ENCODE measurements around the gene ZNRF3.
"Not testable (repeated sequence)": the region's sequence is repeated elsewhere in the genome, so short reads cannot be mapped to it uniquely, and the experiment has no call there.

The ZNRF3 gene

DNA sequence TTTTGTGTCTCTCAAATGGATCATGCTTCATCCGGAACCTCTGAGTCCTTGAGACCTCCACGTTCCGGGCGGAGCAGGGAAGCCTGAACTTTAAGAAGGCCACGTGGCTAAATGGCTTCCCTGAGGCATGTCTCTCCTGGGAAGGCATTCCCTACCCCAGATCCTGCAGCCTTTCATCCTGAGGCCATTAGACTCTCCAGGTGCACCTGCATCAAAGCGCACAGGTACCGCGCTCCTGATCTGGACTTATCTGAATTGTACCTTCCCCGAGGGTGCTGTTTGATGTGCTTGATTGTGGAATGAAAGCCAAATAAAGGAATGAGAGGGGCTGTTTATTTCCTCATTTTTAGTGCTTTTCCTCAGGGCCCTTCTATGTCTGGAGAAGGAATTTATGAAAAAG, 155.8 kb downstream of the ZNRF3 start:
- no peak for DNase-seq (ENCODE audit: low read depth)

- DNase-seq (ENCODE audit: low read depth) = not testable (repeated sequence)
Observed at GRCh38 chr22:29039684-29040083, 156.3 kb downstream of the ZNRF3 start.

DNA sequence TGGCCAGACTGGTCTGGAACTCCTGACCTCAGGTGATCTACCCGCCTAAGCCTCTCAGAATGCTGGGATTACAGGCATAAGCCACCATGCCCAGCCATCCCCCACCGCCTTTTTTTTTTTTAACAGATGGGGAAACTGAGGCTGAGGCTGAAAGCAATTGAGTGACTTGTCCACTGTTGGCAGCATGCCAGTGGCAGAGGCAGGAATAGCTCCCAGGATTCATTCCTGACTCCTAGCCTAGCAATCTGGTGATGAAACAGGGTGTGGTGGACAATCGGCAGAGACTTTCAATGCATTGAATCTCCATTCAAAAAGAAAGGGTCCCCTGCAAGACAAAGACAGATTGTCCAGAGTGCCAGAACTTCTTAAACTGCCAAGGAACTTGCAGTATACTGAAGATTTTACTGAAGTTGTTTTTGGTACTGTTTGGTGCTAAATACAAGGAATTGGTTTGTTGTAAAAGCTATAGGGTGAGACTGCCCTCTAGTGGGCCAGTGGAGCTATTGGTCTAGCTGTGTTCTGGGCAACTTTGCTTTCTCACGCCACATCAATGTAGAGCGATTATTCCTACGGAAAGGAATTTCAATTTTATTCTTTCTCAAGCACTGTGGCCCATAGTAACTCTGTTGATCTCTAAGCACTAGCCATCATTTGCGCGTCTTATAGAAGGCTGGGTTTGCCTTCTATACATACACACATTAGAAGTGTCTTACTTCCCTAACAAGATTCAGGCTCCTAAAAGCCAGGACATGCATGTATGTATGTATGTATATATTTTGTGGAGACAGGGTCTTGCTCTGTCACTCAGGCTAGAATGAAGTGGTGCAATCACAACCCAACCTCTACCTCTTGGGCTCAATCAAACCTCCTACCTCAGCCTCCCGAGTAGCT, 157.3 kb downstream of the ZNRF3 start:
- peak; percentile 81 for DNase-seq (ENCODE audit: low read depth)

DNA sequence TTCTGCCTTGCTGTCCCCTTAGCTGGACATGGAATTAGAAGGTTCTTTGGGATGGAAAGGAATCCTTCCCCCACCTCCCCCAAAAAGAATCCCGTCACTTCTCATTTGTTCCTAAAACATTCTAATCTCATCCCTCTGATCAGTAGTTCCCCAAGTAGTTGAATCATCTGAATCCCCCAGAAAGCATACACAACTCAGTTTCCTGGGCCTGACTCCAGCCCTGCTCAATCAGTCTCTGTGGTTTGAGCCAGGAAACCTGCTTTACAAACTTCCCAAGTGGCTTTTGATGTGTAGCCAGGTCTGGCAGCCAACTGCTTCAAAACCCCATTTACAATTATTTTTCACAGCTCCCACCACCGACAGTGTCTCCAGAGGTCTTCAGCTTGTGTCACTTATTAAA, 158.0 kb downstream of the ZNRF3 start:
- DNase-seq (ENCODE audit: low read depth) = no peak

DNA sequence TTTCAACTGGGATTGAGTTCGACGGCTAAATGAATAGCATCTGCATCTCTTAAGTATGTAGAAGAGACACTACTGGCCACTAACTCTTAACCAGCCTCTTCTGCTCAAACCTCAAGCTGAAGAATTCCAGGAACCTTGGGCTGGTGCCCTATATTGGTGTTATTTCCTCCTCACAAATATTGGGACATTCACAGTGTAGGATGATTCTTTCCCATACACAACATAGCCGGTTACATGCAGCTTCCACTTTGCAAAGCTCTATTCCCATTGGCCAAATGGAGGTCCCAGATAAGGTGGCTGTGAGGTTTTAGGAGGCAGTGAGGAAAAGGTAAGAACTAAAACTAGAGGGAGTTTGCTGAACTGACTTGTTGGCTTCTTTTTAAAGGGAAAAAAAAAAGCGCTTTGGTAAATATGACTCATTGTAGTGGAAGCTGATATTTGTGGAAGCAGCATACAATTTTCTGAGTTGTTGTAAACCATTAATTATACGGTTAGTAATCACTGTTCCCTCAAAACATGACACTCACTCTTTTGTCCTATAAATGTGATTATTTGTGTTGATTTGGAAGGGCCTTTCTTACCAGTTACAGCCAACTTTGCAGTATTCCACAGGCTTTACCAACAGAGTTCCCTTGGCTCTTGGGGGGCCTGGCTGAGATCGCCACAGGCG, 160.7 kb downstream of the ZNRF3 start:
- peak; percentile 32 for DNase-seq (ENCODE audit: low read depth)

DNA sequence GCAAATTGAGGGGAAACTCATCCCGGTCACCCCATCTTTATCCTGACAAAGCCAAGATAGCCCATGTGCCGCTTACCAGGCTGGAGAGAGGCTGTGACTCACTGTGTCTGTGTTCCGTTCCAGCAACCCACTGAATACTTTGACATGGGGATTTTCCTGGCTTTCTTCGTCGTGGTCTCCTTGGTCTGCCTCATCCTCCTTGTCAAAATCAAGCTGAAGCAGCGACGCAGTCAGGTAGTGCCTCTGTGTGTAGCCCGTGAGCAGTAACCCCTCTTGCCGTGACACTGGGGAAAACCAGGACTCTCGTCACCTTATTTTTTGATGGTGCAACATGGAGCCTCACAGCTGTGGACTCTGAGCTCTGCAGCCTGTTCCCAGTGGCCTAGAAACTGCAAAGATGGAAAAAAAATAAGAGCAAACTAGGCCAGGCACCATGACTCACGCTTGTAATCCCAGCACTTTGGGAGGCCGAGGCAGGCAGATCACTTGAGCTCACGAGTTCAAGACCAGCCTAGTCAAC, 161.3 kb downstream of the ZNRF3 start:
- peak; percentile 51 for DNase-seq (ENCODE audit: low read depth)

GRCh38 chr22:29048822-29049654, 165.7 kb downstream of the ZNRF3 start:
- DNase-seq (ENCODE audit: low read depth) = no peak

- no peak for DNase-seq (ENCODE audit: low read depth)
Observed at GRCh38 chr22:29049655-29050263, 166.4 kb downstream of the ZNRF3 start.

GRCh38 chr22:29050457-29050856, 167.1 kb downstream of the ZNRF3 start:
- DNase-seq (ENCODE audit: low read depth) = no peak

DNA sequence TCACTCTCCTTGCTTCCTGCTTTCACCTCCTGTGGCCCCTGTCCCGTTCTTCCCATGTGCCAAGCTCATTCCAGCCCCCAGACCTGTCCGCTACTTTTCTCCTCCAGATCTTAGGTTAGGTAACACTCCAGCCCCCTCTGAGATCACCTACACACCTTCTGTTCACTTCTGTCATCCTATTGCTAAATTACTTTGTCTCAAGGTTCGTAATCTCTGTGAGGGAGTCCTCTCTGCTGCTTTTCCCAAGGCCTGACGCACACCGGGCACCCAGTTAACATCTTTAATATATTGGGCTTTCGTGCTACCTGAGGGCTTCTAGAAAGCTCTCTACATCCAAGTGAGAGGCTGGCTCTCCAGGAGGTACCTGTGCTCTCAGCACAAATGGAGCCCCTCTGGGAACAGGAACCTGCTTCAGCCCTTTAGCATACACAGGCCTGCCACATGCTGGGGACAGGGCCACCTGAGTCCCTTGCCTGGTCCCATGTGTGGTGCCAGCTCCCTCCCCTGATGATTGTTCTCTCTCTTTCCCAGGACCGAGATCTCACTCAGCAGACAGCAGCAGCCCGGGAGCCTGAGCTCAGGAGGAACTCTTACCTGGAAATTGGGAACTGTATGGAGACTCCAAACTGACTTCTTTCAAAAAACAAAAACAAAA, 169.8 kb downstream of the ZNRF3 start:
- DNase-seq (ENCODE audit: low read depth) = no peak

DNA sequence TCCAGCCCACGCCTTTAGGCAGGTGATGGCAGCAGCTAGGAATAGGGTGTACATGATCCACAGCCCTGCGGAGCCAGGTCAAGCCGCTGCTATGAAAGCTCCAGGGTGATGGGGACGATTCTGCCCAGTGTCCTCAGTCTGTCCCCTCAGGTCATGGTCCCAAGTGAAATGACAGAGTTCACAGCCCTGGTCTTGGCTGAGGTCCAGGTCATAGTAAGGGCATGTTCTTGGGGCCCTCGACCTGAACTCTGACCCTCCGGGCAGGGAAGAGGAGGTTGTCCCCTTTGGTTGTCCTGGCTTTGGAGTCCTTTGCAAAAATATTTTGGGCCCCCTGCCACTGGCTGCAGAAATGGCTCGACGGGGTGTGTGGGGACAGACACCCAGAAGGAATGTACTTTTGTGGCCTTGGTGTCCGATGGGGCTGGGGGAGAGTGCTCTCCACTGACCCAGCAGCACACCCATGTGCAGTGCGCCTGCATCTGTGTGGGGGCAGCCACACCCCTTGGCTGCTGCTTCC, 170.9 kb downstream of the ZNRF3 start:
- no peak for DNase-seq (ENCODE audit: low read depth)

DNA sequence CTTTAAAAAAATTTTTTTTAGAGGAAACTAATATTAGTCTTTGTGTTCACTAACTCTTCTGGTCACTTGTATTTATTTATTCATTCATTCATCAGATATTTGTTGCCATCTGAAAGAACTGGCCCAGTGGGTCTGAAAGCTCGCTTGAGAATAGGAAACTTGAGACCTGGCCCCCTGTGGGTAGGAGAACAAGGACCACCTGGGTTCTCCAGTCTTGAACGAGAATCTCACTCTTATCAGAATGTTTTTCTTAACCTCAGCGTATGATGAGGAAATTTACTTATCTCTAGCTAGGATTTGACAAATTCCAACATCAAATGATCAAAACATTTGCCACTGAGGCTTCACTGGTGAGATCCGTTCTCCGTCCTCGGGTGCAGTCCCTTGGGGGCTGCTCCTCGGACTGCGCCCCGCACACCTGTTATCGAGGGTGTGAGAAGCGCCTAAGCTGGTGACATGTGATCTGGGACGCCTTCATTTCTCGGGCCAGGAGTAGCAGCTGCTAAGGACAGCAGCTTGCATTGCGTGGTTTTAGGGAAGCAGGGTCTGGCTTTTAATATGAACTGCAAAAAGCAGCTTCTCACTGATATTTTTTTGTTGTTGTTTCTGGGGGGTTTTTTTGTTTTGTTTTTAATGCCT, 171.9 kb downstream of the ZNRF3 start:
- no peak for DNase-seq (ENCODE audit: low read depth)

GRCh38 chr22:29056472-29056871, 173.1 kb downstream of the ZNRF3 start:
- DNase-seq (ENCODE audit: low read depth) = no peak

DNA sequence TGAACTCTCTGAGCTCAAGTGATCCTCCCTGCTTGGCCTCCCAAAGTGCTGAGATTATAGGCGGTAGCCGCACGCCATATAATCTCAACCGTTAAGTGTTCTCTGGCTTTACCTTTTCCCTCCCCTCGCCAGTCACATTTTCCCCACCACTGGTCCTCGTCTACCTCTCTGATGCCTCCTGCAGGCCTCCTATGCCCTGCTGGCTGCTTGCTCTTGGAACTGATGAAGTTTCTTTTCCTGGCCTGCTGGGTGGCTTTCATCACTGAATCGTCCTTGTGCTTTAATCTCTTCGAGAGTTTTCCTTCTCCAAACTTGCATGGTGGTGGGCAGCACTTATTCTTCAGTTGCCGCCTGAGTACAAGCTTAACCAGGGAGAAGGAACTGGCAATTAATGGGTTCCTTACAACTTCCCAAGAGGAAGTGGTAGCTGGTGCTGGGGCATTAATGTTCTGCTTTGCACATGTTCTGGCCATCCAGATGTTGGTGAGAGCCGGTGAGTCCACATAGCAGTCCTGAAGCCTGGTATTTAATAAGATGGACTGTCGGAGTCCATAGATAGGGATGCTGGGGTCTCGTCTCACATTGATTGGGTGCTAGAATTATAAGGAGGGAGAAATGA, 177.0 kb downstream of the ZNRF3 start:
- DNase-seq (ENCODE audit: low read depth) = no peak

- DNase-seq (ENCODE audit: low read depth) = no peak
Observed at GRCh38 chr22:29060931-29061330, 177.6 kb downstream of the ZNRF3 start.

DNA sequence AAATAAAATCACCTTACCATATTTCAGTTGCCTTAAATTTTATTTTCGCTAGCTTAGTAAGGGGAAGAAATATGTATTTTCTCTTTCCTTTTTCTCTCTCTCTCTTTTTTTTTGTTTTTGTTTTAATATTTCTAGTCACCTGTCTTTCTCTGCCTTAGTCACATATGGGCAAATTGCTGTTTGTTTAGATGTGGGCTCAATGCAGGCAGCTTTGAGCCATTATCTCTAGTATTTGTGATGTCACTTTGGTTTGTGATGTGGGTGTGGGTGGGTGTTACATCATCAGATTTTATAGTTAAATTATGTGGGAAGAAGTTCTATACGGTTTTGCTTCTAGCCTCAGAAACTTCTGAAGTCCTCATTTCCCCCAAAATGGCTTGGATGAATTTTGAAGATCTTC, 178.4 kb downstream of the ZNRF3 start, which contains the start of gene C22orf31:
Gene C22orf31, minus strand, starts transcription at position 59 of the 400 bp plus-strand sequence. Its CDS starts 39 bp downstream, at position 20.
- DNase-seq (ENCODE audit: low read depth) = no peak

DNA sequence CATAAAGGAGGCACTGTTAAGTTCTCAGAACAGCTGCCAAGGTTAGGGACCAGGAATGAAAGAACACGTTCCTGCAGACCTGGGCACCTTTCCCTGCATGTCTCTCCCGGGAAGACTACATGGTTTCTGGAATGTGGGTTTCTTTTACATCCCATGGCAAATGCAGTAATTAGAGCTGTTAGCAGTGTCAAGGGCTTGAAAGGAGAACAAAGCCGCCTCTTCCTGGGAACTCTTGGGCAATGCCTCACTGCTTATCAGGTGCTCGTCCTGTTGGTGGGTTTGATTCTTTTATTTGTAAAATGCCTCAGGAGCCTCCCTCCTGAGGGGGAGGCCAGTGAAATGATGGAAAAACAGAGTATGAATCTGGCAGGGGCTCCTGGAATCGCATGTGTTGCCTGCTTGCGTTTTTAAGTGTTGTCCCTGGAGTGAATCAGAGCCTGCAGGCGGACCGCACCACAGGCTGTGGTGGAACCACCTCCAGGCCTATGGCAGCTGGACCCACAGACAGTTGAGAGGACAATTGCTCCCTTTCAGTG, 179.0 kb downstream of the ZNRF3 start:
- DNase-seq (ENCODE audit: low read depth) = no peak

DNA sequence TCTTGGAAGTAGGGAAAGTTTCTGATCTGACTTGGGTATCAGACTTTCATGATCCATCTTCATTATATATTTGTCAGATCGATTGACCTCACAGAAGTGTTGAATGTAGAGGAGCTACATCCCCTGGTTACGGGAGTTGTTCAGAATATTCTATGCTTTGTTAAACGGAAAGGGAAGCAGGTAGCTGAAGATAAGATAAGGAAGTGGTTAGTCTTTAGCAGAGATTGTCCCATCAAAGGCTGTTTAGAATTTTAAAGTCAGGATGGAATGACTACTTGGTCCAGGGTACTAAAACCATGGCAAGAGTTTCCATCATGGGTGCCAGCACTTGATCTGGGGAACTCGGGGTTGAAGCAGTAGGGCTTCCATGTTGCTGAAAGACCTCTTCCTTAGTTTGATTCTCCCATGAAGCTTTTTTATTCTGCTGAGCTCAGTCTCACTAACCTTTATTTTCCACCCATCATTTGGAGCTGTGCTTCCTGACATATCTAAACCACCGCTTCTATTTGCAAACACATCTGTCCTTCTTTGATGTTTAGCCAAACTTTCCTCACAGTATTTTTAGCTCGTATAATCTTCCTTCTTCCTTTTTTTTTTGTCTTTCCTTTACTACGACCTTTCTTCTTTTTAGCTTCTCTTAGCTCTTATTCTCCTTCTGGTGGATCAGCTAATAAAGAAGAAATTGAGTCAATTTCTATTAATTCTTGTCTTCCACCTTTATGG, 182.3 kb downstream of the ZNRF3 start:
- DNase-seq (ENCODE audit: low read depth) = no peak

DNA sequence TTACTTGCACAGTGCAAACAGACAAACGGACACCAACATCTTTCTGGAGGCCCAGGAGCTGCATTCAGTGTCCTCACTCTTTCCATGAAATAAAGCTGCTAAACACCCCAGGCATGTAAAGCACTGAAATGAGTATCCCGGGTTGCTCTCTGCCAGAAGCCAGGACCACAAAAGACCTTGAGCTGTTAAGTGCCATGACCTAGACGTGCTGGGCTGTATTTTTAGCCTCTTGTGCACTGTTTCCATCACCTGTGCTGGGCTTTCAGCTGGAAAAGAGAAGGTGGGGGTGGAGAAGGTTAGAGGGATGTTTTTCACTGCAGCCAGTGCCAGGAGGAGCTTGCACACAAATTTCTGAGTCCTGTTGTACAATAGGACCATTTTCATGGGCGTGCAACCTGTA, 186.1 kb downstream of the ZNRF3 start:
- no peak for DNase-seq (ENCODE audit: low read depth)

Measured in GM04504 (cell line).